HT-29 (cell line): ENCODE measurements around the gene HIP1. TPM values are rescaled to one million over a fixed set of nuclear protein-coding genes. Genes with fewer than 3 reads are reported as not detected.
"Not testable (repeated sequence)": the region's sequence is repeated elsewhere in the genome, so short reads cannot be mapped to it uniquely, and the experiment has no call there.

Experiments
- DNase-seq: peaks from one replicate; pipeline ENCODE4 v3.0.0-alpha.2; 2015; ENCODE audit warnings: low spot score
- total RNA-seq: library from RNA; depleted of rRNA; stranded (reverse); fragments of >200 nt; shearing (Covaris generic); gene quantifications from 2 replicates; pipeline ENCODE4 v1.2.3, GENCODE V29; 2014

The HIP1 gene
- total RNA-seq, 1 experiment from 2014 or later = 2.2 TPM

DNA sequence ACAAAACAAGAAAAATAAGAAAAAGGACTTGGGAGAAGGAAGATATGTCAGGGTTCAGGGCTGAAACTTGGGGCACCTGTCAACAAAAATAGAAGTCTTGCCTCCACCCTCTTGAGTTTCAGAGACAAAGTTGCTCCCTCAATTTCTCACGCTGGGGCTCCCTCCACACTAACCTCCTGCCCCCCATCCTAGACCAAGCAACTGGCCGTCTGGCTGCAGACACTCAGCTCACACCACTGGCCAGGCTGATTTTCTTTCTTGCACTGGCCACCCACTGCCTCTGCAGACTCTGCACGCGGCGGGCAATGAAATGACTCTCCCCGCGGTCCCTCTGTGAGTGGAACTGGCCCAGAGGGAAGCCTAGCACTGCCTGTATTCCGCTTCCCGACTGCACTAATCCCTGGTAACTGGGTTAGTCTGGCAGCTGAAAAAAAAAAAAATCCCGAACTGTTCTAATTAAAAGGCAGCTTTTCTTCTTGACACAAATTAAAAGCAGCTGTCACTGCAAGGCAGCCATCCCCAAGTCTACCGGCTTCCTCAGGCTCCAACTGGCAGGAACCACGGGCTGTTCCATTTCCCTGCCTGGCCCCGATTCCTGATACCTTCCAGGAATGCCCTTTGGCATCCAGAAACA, 163.1 kb downstream of the HIP1 start:
- no peak for DNase-seq

GRCh38 chr7:75573477-75574019, 165.2 kb downstream of the HIP1 start:
- no peak for DNase-seq

DNA sequence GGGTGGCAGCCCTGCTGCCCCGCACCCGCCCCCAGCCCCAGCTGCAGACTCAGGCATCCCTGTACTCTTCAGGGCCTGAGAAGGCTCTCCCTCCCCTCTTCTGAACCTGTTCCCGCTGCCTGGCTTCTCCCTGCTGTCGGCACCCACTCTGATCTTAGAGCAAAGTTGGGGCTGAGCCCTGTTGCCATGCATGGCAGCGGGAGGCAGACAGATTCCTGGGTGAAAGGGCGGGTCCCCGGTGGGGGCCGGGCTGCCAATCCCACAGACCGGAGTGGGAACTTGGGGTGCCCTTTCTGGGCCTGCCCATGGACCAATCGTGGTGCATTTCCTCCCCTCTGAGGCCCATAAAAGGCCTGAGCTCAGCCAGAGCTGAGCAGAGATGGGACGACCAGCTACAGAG, 165.9 kb downstream of the HIP1 start:
- DNase-seq = no peak

- no peak for DNase-seq
Observed at GRCh38 chr7:75572396-75572795, 166.3 kb downstream of the HIP1 start.

GRCh38 chr7:75571209-75571608, 167.5 kb downstream of the HIP1 start:
- DNase-seq = no peak

GRCh38 chr7:75569629-75570282, 169.0 kb downstream of the HIP1 start:
- DNase-seq = not testable (repeated sequence)

DNA sequence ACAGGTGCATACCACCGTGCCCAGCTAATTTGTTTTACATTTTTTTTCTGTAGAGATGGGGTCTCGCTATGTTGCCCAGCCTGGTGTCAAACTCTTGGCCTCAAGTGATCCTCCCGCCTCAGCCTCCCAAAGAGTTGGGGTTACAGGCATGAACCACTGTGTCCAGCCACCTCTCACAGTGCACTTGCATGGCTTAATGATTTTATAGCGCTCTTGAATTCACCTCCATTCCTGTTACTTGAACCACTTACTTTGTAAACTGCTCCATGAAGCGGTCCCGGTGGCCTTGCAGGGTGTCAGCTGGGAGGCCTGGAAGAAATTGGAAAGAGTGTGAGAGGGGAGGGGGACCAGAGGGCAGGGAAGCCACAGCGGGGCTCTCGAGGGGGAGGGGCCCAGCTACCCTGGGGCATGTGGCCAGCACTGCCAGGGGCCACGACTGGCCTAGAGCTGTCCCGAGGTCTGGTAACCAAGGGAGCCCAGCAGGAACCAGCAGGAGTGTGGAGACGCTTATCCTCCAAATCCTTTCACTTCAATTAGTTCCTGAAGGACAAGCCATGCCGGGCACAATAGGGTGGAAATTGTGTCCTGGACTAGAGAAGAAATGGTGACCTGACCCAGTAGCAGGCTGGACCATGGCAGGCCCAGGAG, 170.7 kb downstream of the HIP1 start:
- DNase-seq = no peak

DNA sequence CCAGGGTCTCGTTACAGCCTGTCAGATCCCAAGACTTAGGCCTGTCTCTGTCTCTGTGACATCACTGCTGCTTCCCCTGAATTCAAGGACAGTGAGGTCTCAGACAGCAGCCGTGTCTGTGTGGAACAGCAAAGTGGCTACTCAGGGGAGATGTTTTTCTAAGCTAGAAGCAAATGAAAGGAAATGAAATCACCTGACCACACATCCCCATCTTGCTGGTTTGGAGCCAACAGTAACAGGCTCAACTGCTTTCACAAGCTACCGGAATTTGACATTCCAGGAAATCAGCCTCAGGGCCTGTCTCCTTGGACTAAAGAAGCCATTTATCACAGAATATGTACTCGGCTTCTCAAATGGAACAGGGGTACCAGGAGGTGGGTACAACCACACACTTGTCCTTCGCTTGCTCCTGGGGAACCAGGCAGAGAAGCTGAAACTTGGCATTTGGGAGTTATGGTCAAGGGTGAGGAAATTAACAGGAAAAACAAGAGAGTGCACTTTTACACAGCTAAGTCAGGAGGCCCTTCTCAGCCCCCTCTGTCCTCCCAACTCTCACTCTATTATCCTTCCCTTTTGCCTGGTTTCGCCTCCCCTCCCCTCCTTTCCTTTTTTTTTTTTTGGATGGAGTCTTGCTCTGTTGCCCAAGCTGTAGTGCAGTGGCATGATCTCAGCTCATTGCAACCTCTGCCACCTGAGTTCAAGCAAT, 173.5 kb downstream of the HIP1 start:
- DNase-seq = peak; percentile 52

GRCh38 chr7:75563171-75563570, 175.6 kb downstream of the HIP1 start:
- no peak for DNase-seq

DNA sequence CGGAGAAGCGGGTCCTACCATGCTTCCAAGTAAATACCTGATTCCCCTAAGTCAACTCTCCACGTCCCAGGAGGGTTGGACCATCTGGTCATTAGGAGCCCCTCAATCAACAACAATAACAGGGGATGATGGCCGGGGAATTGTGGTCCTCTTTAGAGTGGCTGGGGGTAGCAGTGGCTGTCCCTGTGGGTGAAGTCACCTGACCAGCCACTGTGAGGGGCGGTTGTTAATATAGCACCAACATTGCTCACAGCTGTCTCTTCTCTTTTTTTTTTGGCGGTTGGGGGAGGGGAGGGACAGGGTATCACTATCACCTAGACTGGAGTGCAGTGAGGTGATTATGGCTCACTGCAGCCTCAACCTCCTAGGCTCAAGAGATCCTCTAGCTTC, 178.8 kb downstream of the HIP1 start:
- DNase-seq = no peak

- no peak for DNase-seq
Observed at GRCh38 chr7:75559355-75559975, 179.3 kb downstream of the HIP1 start.

DNA sequence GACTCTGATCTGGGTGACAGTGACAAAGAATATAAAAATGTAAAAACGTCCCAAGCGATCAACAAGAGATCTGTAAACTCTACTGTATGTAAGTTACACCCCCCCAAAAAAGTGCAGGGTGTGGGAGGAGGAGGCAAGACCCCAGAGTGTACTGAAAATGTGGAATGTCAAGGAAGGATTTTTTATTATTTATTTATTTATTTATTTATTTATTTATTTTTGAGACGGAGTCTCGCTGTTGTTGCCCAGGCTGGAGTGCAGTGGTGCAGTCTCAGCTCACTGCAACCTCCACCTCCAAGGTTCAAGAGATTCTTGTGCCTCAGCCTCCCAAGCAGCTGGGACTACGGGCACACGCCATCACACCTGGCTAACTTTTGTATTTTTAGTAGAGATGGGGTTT, 181.9 kb downstream of the HIP1 start:
- DNase-seq = not testable (repeated sequence)

GRCh38 chr7:75555736-75556135, 183.0 kb downstream of the HIP1 start:
- DNase-seq = no peak

- DNase-seq = no peak
Observed at GRCh38 chr7:75546237-75547015, 192.3 kb downstream of the HIP1 start.

GRCh38 chr7:75537731-75538130, 201.0 kb downstream of the HIP1 start:
- no peak for DNase-seq

DNA sequence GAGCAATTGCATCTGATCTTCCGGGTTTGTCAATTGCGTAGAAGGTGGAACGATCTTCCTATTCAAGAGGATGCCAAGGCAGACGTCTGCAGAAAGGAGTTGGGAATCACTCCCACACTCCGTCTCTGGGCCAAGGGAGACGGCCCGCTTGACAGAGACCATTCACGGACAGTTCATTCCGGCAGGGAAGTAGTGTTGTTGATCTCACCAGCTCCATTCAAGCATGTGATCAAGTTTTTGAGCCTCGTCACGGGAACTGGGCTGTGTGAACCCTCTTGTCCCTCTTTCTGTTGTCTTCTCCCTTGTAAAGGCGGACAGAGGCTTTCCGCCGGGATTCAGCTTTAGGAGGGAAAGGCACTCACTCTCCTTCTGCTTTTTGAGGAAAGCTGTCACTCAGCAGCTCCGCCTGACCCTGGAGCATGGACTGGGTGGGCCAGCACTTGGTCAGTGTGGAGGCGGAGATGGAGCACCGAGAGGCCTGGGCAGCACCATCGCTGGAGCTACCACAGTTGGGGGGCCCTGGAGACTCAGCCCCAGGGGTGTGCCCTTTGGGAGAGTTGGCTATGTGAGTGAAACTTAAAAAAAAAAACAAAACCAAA, 201.7 kb downstream of the HIP1 start:
- DNase-seq = no peak

- DNase-seq = no peak
Observed at GRCh38 chr7:75536491-75536890, 202.2 kb downstream of the HIP1 start.

DNA sequence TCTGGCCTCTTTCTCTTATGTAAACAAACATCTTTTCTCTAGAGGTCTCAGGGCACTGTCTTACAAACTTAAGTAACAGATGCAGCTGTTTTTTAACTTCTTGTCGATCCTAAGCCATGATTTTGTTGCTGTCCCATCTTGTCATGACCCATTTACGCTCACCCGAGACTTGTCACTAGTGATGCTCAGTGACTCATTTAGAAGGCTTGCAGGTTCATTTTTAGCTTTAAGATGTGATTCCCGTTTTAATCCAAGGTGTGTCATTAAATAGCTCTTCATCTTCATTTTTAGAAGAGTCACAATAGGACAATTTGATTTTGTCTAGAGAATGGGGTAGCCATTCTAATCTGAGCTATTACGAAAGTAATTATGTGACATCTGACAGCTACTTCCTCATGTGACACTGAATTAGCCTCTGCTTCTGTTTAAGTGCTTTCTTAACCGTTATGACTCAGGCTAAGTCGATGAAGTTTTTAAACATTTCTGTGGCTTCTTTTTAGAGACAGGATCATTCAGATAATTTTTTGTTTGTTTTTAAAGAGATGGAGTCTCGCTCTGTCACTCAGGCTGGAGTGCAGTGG, 203.9 kb downstream of the HIP1 start:
- no peak for DNase-seq

DNA sequence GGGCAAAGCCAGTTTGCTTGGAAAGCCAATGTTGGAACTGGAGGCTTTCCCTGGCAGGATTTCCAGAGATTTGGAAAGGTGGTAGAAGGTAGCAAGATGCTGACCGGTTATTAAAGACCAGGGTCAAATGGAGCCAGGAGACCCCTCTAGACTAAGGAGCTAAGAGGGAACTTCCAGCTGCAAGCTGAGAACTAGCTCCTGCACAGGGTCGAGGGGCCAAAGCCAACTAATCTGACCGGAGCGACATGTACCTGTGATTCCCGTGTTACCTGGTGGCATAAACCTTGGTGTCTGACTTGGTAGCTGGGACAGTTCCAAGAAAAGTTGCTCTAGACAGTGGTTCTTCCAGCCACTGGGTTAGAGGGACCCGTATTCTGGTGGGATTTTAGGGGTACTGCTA, 204.8 kb downstream of the HIP1 start:
- DNase-seq = no peak

GRCh38 chr7:75532639-75533038, 206.1 kb downstream of the HIP1 start:
- DNase-seq = no peak
